Fibroblast of villous mesenchyme (primary cell): ENCODE data around the gene TADA1. TPM values are rescaled to one million over a fixed set of nuclear protein-coding genes. Genes with fewer than 3 reads are reported as not detected.
"Not testable (repeated sequence)": the region's sequence is repeated elsewhere in the genome, so short reads cannot be mapped to it uniquely, and the experiment has no call there.

Experiments used
- DNase-seq: peaks from one replicate; pipeline ENCODE4 v3.0.0-alpha.2; 2010; ENCODE audit warnings: low read depth
- H3K4me3 ChIP-seq: 2 replicates; pipeline ENCODE4 v1.5.1; 2011; ENCODE audit warnings: low read depth, mild to moderate bottlenecking, low read length
- total RNA-seq: library from RNA; depleted of rRNA; stranded (reverse); fragments of >200 nt; gene quantifications from 2 replicates; pipeline ENCODE4 v1.2.3, GENCODE V29; 2012
- TF ChIP-seq, protein P1 (sequence below): IDR thresholded peaks from 2 replicates; pipeline ENCODE4 v1.5.1; 2012; ENCODE audit warnings: low read depth, mild to moderate bottlenecking, low read length; ENCODE audit not compliant: insufficient read depth

Gene TADA1
- total RNA-seq, 1 donor: 16.0 TPM

- DNase-seq: no peak
- TF ChIP-seq, protein P1, sequence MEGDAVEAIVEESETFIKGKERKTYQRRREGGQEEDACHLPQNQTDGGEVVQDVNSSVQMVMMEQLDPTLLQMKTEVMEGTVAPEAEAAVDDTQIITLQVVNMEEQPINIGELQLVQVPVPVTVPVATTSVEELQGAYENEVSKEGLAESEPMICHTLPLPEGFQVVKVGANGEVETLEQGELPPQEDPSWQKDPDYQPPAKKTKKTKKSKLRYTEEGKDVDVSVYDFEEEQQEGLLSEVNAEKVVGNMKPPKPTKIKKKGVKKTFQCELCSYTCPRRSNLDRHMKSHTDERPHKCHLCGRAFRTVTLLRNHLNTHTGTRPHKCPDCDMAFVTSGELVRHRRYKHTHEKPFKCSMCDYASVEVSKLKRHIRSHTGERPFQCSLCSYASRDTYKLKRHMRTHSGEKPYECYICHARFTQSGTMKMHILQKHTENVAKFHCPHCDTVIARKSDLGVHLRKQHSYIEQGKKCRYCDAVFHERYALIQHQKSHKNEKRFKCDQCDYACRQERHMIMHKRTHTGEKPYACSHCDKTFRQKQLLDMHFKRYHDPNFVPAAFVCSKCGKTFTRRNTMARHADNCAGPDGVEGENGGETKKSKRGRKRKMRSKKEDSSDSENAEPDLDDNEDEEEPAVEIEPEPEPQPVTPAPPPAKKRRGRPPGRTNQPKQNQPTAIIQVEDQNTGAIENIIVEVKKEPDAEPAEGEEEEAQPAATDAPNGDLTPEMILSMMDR: no peak
- H3K4me3 ChIP-seq: no peak overlapping the region
Measured at GRCh38 chr1:166895766-166896165, 19.7 kb upstream of the TADA1 start.

DNA sequence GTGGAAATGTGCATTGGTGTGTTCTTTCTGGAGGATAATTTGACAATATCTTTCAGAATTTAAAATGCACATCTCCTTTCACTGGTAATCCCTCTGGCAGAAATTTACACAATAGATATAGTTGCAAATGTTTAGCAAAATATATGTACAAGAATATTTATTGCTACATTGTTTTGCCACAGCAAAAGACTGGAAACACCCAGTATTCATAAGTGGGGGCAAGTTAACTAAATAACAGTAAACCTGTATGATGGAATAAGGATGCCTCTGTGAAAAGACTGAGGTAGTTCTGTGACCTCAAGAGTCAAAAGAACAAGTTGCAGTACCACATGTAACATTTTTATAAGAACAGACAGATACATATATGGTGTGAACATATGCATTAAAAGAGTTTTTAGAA is 13.7 kb upstream of the TADA1 start:
- DNase-seq: no peak
- TF ChIP-seq, protein P1: no peak
- H3K4me3 ChIP-seq: no peak overlapping the region

GRCh38 chr1:166888373-166889111 is 12.5 kb upstream of the TADA1 start:
- TF ChIP-seq, protein P1: no peak
- no peak for DNase-seq

GRCh38 chr1:166884971-166885370 is 8.9 kb upstream of the TADA1 start:
- H3K4me3 ChIP-seq: no peak overlapping the region
- DNase-seq: no peak
- TF ChIP-seq, protein P1: no peak

More at GRCh38 chr1:166888373-166889111, 12.5 kb upstream of the TADA1 start:
- no peak overlapping the region for H3K4me3 ChIP-seq

GRCh38 chr1:166884040-166884642 is 8.1 kb upstream of the TADA1 start:
- no peak overlapping the region for H3K4me3 ChIP-seq
- DNase-seq: peak; percentile 17
- TF ChIP-seq, protein P1: peak; percentile 71

- TF ChIP-seq, protein P1: no peak
- H3K4me3 ChIP-seq: no peak overlapping the region
- no peak for DNase-seq
Measured at GRCh38 chr1:166882893-166883292, 6.8 kb upstream of the TADA1 start.

DNA sequence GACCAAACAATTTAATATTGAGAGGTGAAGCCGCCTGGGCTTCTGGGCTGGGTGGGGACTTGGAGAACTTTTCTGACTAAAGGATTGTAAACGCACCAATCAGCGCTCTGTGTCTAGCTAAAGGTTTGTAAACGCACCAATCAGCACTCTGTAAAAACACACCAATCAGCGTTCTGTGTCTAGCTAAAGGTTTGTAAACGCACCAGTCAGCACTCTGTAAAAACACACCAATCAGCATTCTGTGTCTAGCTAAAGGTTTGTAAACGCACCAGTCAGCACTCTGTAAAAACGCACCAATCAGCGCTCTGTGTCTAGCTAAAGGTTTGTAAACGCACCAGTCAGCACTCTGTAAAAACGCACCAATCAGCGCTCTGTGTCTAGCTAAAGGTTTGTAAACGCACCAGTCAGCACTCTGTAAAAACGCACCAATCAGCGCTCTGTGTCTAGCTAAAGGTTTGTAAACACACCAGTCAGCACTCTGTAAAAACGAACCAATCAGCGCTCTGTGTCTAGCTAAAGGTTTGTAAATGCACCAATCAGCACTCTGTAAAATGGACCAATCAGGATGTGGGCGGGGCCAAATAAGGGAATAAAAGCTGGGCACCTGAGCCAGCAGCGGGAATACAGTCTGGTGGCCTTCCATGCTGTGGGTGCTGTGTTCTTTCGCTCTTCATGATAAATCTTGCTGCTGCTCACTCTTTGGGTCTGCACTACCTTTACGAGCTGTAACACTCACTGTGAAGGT is 2.3 kb upstream of the TADA1 start:
- DNase-seq, H3K4me3 ChIP-seq: not testable (repeated sequence)
